Activated naive CD4-positive, alpha-beta T cell treated with anti-CD3 and anti-CD28 coated beads for 36 hours (primary cell): Measurements from ENCODE around the gene ST8SIA4. TPM values are rescaled to one million over a fixed set of nuclear protein-coding genes. Genes with fewer than 3 reads are reported as not detected.

ENCODE experiments used
- CTCF ChIA-PET: fragments of 350-600 bp; sonication (Branson Sonifier 250); formaldehyde crosslinking; loops from one replicate; lab custom pipeline; 2021; ENCODE audit warnings: antibody characterized with exemption; lab: Charles Lee
- DNase-seq: peaks from one replicate; pipeline ENCODE4 v3.0.0-alpha.2; 2020
- H3K27ac Mint-ChIP-seq: one replicate; pipeline ENCODE4 v1.8.0; 2021; ENCODE audit warnings: mild to moderate bottlenecking, mixed read lengths
- H3K27me3 Mint-ChIP-seq: one replicate; pipeline ENCODE4 v1.8.0; 2021; ENCODE audit warnings: low read depth, mixed read lengths
- H3K36me3 Mint-ChIP-seq: one replicate; pipeline ENCODE4 v1.8.0; 2021; ENCODE audit warnings: low read depth, mixed read lengths
- H3K4me1 Mint-ChIP-seq: one replicate; pipeline ENCODE4 v1.8.0; 2021; ENCODE audit warnings: low read depth, mixed read lengths
- H3K4me3 Mint-ChIP-seq: one replicate; pipeline ENCODE4 v1.8.0; 2021; ENCODE audit warnings: mild to moderate bottlenecking, moderate library complexity, mixed read lengths
- H3K9me3 Mint-ChIP-seq: one replicate; pipeline ENCODE4 v1.8.0; 2021; ENCODE audit warnings: mixed read lengths
- intact Hi-C: fragments of 100-400 bp; cut with micrococcal nuclease; formaldehyde crosslinking; loops from one replicate; pipeline ENCODE4 v1.15.1; 2023
- total RNA-seq, 2 experiments: library from RNA; stranded (reverse); gene quantifications; one replicate each; pipeline ENCODE4 v1.2.3, GENCODE V29; 2021

ST8SIA4 gene, protein sequence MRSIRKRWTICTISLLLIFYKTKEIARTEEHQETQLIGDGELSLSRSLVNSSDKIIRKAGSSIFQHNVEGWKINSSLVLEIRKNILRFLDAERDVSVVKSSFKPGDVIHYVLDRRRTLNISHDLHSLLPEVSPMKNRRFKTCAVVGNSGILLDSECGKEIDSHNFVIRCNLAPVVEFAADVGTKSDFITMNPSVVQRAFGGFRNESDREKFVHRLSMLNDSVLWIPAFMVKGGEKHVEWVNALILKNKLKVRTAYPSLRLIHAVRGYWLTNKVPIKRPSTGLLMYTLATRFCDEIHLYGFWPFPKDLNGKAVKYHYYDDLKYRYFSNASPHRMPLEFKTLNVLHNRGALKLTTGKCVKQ
- 10 to 100 TPM; 11.2 to 16.2 TPM for total RNA-seq

DNA sequence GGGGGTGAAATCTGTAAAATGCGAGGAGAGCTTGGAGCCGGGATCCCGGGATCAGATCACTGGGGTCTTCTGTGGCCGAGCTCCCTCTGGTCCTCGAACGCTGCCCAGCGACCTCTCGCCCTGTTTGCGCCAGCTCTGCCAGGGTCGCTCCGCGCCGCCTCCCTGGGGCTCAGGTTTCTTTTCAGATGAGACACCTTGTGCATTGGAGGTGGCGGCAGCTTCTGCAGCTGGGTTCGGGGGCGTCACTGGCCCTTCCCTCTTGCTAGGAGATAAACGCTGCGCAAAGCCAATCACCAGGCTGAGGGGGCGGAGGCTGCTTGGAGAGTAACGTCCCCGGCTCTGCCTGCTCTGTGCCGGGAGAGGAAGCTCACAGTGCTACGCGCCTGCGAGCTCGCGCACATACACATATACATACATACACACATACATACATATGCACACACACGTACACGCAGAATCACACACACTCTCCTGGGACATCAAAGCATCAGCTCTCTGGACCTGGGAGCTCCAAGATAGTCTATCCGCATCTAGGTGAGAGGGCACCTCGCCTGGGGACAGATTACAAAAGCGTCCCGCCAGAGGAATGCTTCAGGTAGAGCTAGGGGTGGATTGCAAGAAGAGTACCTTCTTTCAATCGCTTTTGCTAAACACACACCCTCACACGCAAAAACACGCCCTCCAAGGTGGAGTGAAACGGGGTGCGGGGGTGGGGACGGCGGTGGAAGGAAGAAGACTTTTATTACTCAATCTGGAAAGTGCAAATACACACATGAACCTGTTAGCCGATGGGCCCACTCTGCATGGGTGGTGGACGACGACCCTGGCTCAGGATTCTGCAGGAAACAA lies at the start of gene ST8SIA4:
Gene ST8SIA4, minus strand, starts transcription at position 244 of the 849 bp plus-strand sequence. CDS start 327 bp downstream, outside the sequence.
- Mint-ChIP-seq H3K4me3 (peak within 1 kb of the TSS; percentile 95), H3K4me1 (peaks cover 32% of the 10 kb centered on the region), H3K9me3 (no peaks in the 10 kb centered on the region), H3K27me3 (no peaks in the 10 kb centered on the region), H3K36me3 (peaks cover 7% of the 10 kb centered on the region), H3K27ac (peak within 1 kb of the TSS; percentile 99)
- peak; percentile 95 for DNase-seq
- CTCF ChIA-PET = interaction anchor here (0.5 to 4.2 kb wide), 10 partner anchors 9 to 148 kb away, joined by 3 to 33 read pairs (median 4); no protein-coding TSS in a partner anchor
- intact Hi-C loops = loop anchor here (1.0 to 10.0 kb wide), 6 partner anchors 10 to 1876 kb away; no protein-coding TSS in a partner anchor

DNA sequence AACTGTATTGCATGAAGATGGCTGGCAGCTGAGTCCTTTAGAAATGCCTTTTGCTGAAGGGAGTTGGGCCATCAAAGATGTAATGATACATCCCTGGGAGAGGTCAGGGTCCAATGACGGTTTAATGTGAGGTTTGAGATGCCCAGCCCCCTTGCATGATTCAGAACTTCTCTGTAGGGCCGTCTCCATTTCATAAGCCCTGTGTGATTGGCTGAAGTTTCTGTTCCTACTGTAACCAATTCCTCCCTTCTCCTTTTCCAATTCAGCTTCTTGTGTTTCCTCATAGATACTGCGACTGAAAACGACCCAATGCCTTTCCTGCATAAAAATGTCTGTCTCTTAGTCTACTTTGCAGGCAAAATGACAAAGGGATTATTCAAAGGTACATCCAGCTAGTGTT lies 47.9 kb upstream of the ST8SIA4 start:
- Mint-ChIP-seq H3K4me3 (no peak overlapping the region), H3K27ac (no peak overlapping the region), H3K36me3 (no peaks in the 10 kb centered on the region), H3K27me3 (peaks cover 2% of the 10 kb centered on the region), H3K9me3 (peaks cover 13% of the 10 kb centered on the region), H3K4me1 (no peaks in the 10 kb centered on the region)
- intact Hi-C loops = no loop called here
- no peak for DNase-seq
- CTCF ChIA-PET = no interaction called here

DNA sequence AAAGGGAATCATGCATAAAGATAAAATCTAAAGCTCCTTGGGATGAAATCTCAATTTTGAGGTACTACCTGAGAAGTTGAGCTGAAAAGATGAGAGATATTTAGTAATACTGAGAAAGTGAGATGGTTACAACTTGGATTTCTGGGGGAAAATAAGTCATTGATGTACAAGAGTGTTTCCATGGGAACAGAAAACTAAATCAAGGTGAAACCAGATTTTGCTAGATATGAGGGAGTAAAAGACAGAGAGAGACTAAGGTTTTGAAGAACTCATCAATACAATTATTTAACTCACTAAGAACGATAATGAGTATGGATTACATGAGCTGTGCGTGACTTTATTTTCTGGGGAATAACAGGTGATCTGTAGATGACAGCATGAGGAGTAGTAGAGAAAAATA lies 10.2 kb upstream of the ST8SIA4 start:
- H3K27me3 Mint-ChIP-seq = no peaks in the 10 kb centered on the region
- H3K4me1 Mint-ChIP-seq = peaks cover 14% of the 10 kb centered on the region
- H3K9me3 Mint-ChIP-seq = peaks cover 2% of the 10 kb centered on the region
- intact Hi-C loops = loop anchor here (1.0 kb wide), 1 partner anchor 10 kb away; the partner anchor contains the start of gene ST8SIA4
- CTCF ChIA-PET = interaction anchor here (1.3 kb wide), 1 partner anchor 199 kb away, joined by 3 read pairs; no protein-coding TSS in a partner anchor
- no peak overlapping the region for H3K27ac Mint-ChIP-seq
- no peak overlapping the region for H3K4me3 Mint-ChIP-seq
- H3K36me3 Mint-ChIP-seq = peaks cover 2% of the 10 kb centered on the region
- no peak for DNase-seq

DNA sequence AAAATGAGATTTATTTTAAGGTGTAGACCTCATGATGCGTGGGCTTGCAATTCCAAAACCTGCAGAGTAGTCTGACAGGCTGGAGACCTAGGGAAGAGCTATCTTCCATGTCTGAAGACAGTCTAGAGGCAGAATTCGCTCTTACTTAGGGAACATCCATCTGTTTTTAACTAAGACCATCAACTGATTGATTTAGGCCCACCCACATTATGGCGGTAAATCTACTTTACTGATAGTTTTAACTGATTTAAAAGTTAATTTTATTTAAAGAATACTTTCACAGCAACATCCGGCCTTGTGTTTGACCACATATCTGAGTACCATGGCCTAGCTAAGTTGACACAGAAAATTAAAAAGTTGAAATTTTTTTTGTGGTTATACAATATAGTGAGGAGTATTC lies 6.0 kb upstream of the ST8SIA4 start:
- intact Hi-C loops = loop anchor here (10.0 kb wide), 1 partner anchor 1316 kb away; no protein-coding TSS in a partner anchor
- H3K27ac Mint-ChIP-seq = no peak overlapping the region
- H3K4me1 Mint-ChIP-seq = peaks cover 34% of the 10 kb centered on the region
- no peaks in the 10 kb centered on the region for H3K36me3 Mint-ChIP-seq
- CTCF ChIA-PET = interaction anchor here (0.7 to 1.3 kb wide), 3 partner anchors 10 to 268 kb away, joined by 3 to 5 read pairs (median 3); no protein-coding TSS in a partner anchor
- H3K9me3 Mint-ChIP-seq = no peaks in the 10 kb centered on the region
- H3K4me3 Mint-ChIP-seq = no peak overlapping the region
- no peaks in the 10 kb centered on the region for H3K27me3 Mint-ChIP-seq
- no peak for DNase-seq

DNA sequence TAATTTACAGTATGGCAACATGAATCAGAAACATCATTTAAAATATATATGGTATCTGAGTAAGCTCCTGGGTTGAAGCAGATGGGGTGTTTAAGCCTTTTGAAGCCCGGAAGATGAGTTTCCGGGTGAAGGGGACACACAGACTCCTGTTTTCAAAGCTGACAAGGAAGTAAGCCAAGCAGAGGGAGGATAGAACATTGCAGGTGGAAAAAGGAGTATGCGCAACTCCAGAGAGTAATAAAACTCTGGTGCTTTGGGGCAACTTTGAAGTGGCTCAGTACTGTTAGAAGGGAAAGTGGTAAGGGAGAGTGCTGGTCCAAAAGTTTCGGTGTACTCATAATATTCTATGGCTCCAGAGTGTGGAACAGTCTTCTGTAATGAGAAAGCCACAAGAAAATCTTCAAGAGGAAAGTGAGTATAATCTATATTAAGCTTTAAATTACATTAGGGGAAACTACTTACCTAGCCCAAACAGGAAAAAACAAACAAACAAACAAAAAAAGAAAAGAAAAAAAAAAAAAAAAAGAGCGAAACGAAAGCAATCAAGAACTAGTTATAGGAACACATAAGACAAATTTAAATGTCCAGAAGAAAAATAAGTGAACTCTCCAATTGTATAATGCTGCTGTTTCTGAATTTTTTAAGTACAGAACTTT lies 2.3 kb upstream of the ST8SIA4 start:
- intact Hi-C loops = loop anchor here (10.0 kb wide), 1 partner anchor 1319 kb away; no protein-coding TSS in a partner anchor
- H3K36me3 Mint-ChIP-seq = peaks cover 6% of the 10 kb centered on the region
- H3K4me3 Mint-ChIP-seq = peak overlapping the region; percentile 95
- peaks cover 21% of the 10 kb centered on the region for H3K4me1 Mint-ChIP-seq
- no peaks in the 10 kb centered on the region for H3K9me3 Mint-ChIP-seq
- CTCF ChIA-PET = no interaction called here
- peak; percentile 37 for DNase-seq
- H3K27me3 Mint-ChIP-seq = no peaks in the 10 kb centered on the region
- peak overlapping the region; percentile 99 for H3K27ac Mint-ChIP-seq

DNA sequence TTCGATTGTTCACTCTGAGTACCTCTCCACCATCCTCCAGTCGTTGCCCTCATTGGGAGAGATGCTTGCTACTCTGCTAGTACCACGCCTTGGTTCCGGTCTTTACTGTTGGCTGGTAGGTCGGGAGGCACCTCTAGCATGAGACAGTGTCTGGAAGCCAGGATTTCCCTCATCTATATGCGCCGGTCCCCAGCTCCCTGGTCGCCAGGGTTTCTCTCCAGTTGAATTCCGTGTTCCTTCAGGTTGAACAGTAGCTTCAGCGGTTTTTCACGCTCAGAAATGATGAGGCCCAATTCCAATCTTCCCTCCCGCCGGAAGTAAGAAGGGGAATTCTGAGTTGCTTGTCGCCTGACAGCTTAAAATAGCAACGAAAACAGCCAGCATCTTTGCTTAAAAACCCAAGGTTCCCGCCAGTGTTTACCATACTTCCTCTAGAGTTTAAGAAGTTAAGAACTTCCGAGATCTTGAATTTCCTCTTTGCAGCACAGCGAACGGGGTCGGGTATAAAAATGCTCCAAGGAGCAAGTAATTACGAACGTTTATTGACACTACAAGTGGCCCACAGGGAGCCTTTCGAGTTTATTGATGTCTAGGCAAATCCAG lies 1.3 kb upstream of the ST8SIA4 start:
- Mint-ChIP-seq H3K4me3 (peak overlapping the region; percentile 95), H3K9me3 (no peaks in the 10 kb centered on the region), H3K36me3 (peaks cover 6% of the 10 kb centered on the region), H3K27ac (peak overlapping the region; percentile 99), H3K27me3 (no peaks in the 10 kb centered on the region), H3K4me1 (peaks cover 26% of the 10 kb centered on the region)
- intact Hi-C loops = loop anchor here (5.0 to 10.0 kb wide), 3 partner anchors 1320 to 1877 kb away; no protein-coding TSS in a partner anchor
- CTCF ChIA-PET = interaction anchor here (1.4 to 2.9 kb wide), 3 partner anchors 10 to 77 kb away, joined by 4 to 13 read pairs (median 9); no protein-coding TSS in a partner anchor
- peak; percentile 79 for DNase-seq

DNA sequence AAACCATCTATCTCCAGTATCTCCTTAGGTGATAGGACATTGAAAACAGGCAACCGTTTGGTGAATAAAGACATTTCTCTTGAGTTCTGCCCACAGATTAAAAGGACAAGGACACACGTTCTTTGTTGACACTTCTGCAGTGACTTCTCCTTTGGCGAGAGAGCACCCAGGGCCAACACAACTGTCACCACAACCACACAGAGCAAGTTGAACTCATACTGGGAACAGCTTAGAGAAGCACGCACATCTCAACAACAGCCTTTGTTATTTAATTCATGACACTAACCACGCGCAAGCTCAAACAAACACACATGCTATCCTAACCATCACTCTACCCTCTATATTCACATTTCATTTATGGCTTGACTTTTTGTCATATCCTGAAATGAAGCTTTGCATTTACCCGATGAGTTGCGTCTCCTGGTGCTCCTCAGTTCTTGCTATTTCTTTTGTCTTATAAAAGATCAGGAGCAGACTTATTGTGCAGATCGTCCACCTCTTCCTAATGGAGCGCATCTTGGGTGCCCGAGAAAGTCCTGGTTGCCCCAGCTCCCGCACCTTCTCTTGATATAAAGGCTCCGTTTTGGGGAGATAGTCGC lies 543 bp downstream of the ST8SIA4 start:
- Mint-ChIP-seq H3K9me3 (no peaks in the 10 kb centered on the region), H3K36me3 (peaks cover 7% of the 10 kb centered on the region), H3K27ac (peak overlapping the region; percentile 99), H3K4me1 (peaks cover 33% of the 10 kb centered on the region), H3K27me3 (no peaks in the 10 kb centered on the region), H3K4me3 (peak overlapping the region; percentile 95)
- CTCF ChIA-PET = interaction anchor here (0.5 to 4.2 kb wide), 11 partner anchors 9 to 312 kb away, joined by 3 to 33 read pairs (median 4); no protein-coding TSS in a partner anchor
- peak; percentile 64 for DNase-seq
- intact Hi-C loops = loop anchor here (1.0 to 10.0 kb wide), 8 partner anchors 11 to 1875 kb away; partner anchors contain the start of gene FAM174A

DNA sequence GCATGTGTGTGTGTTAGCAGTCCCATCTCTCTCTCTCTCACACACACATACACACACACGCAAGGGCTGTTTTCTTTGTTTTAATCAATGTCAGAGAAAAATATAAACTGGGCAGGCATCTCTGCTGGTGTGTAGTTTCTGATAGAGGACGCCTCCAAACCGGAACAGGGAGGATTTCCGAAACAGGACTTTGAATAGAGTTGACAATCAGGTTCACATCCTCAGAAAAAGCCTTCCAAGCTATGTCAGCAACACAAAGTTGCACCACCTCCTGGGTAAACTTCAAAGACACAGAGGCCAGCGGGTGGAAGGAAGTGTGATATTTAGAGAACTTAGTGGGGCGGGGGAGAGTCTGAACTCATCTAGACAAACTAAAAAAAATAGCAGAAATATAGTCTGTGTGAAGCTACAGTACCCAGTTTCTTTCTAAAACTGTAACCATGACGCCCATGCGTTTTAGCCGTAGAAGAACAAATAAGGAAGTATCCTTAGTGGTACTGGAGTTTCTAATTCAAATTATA lies 1.2 kb downstream of the ST8SIA4 start:
- Mint-ChIP-seq H3K27me3 (no peaks in the 10 kb centered on the region), H3K4me1 (peaks cover 35% of the 10 kb centered on the region), H3K4me3 (peak overlapping the region; percentile 95), H3K27ac (peak overlapping the region; percentile 99), H3K9me3 (no peaks in the 10 kb centered on the region), H3K36me3 (peaks cover 7% of the 10 kb centered on the region)
- DNase-seq = peak; percentile 79
- intact Hi-C loops = loop anchor here (1.0 to 10.0 kb wide), 8 partner anchors 63 to 1875 kb away; partner anchors contain the start of gene FAM174A
- CTCF ChIA-PET = interaction anchor here (0.6 to 4.2 kb wide), 11 partner anchors 8 to 311 kb away, joined by 3 to 33 read pairs (median 5); no protein-coding TSS in a partner anchor

DNA sequence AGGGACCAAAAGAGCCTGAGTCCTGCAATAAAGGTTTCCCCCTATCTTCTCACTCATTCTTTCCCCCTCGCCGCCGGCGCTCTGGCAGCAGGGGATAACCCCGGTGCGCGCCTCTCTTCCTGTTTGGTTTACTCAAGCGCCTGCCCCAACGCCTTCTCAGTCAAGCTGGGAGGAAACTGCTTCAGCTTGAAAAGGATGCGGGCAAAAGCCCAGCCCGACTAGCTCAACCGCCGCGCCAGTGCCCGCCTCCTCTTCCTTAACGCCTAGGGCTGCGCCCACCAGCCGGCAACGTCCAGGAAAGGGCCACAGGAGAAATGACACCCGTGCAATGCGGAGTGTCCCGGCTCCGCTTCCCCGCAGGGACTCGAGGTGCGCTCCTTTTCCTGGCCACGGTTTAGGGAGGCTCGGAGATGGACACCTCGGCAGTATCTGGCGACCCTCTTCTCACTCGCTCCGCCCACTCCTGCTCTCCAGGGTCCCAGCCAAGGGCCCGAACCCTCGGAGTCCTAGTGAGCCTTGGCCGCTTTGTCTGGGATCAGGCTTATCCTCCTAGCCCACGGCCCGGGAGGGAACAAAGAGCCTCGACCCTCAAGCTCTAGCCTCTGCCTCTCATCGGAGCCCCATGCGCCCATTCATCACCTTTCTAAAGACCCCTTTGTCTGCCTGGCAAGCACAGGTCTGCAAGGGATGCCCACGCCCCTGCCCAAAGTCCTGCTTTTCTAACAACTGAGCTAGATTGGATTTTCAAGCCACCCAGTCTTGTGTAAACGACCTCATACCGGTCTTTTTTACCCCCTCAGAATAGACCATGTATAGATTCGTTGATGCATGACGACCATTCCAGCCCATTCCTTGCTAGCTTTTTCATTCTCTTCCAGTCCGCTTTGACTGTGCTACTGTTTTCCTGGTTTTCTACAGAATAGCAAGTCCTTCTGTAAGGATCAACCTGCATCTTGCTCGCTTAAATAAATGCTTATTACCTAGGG lies 2.0 kb downstream of the ST8SIA4 start:
- peak overlapping the region; percentile 99 for H3K27ac Mint-ChIP-seq
- H3K27me3 Mint-ChIP-seq = no peaks in the 10 kb centered on the region
- H3K36me3 Mint-ChIP-seq = peaks cover 7% of the 10 kb centered on the region
- H3K4me1 Mint-ChIP-seq = peaks cover 33% of the 10 kb centered on the region
- DNase-seq = peak; percentile 96
- CTCF ChIA-PET = interaction anchor here (0.7 to 4.2 kb wide), 13 partner anchors 9 to 133 kb away, joined by 3 to 33 read pairs (median 4); no protein-coding TSS in a partner anchor
- intact Hi-C loops = loop anchor here (1.0 to 10.0 kb wide), 11 partner anchors 11 to 1972 kb away; partner anchors contain the start of gene CHD1
- no peaks in the 10 kb centered on the region for H3K9me3 Mint-ChIP-seq
- H3K4me3 Mint-ChIP-seq = peak overlapping the region; percentile 95
